Testis (tissue), 2 donors: ENCODE measurements around the gene GALP.

Experiments
- CTCF ChIP-seq, 3 experiments: fragments of 450-650 bp in 2 of 3; fragments of 200-600 bp in 1 of 3; sonication (generic) in 1 of 3; IDR thresholded peaks; one replicate each; pipeline ENCODE4 v1.5.1; 2016 to 2019; ENCODE audit warnings: antibody characterized with exemption in 3 of 3, mild to moderate bottlenecking in 2 of 3, moderate library complexity in 1 of 3
- POLR2A ChIP-seq: fragments of 450-650 bp; IDR thresholded peaks from one replicate; pipeline ENCODE4 v1.6.1; 2017; ENCODE audit warnings: antibody characterized with exemption, mild to moderate bottlenecking, moderate library complexity

- no peak for TF ChIP-seq POLR2A
- TF ChIP-seq CTCF (IDR thresholded peaks at IDR 0.05): no peak
Observed at GRCh38 chr19:56159009-56159559, 16.7 kb upstream of the GALP start.
